GM19238 (cell line): ENCODE measurements around the gene SPATA12.
"Not testable (repeated sequence)": the region's sequence is repeated elsewhere in the genome, so short reads cannot be mapped to it uniquely, and the experiment has no call there.

Source experiments
- DNase-seq: peaks from one replicate; pipeline ENCODE4 v3.0.0; 2011; ENCODE audit warnings: low spot score; ENCODE audit not compliant: insufficient read length

Gene SPATA12

DNA sequence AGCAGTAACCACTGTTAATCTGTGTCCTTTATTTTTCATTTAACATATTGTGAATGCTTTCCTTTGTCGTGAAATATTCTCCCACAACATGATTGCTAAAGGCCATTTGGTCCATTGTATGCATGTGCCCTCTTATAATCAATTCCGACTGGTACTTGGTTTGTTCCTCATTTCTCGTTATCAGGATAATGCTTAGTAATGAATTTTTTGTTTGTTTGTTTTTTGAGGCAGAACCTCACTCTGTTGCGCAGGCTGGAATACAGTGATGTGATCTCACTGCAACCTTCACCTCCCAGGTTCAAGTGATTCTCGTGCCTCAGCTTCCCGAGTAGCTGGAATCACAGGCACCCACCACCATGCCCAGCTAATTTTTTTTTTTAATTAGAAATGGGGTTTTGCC is 22.0 kb downstream of the SPATA12 start:
- DNase-seq: no peak

GRCh38 chr3:57083266-57083995 is 23.0 kb downstream of the SPATA12 start:
- DNase-seq: not testable (repeated sequence)

GRCh38 chr3:57085211-57085610 is 24.7 kb downstream of the SPATA12 start:
- no peak for DNase-seq

- no peak for DNase-seq
Observed at GRCh38 chr3:57086201-57086600, 25.7 kb downstream of the SPATA12 start.

DNA sequence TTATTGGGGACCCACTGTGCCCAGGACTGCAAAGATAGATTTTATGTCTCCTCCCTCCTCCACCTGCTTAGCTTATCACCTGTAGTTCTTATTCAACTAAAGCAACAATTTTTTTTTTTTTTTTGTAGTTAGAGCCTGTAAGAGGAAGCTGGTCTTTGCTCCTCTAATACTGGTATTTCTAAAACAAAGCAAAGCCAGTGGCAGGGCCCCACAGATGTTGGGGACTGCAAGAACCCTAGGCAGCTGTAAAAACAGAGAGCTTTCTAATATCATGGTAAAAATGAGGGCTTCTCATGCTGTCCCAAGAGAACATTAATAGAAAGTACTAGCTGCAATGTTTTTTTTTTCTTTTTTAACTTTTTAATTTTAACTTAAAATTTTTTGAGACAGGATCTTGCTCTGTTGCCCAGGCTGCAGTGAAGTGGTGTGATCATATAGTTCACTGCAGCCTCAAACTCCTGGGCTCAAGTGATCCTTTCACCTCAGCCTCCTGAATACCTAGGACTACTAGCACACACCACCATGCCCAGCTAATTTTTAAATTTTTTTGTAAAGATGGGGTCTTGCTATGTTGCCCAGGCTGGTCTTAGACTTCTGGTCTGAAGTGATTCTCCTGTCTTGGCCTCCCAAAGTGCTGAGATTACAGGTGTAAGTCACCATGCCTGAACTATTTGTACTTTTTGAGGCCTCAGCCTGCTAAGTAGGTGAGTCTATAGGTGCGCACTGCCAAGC is 27.1 kb downstream of the SPATA12 start:
- DNase-seq: no peak

DNA sequence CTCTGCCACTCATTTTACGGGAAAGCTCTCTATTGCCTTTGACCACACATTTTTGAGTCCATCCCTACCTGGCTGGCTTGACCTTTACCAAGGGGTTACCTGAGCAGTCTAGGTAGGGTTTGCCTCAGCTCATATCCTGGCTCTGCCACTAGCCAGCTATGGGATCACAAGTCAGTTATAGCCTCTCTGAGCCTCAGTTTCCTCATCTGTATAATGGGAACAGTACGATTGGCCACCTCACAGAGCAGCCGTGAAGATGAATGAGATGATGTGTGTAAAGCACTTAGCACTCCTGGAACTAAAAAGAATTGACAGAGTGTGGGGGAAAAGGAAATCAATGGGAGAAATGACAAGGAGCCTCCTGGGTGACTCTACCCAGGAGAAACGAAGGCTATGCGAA is 28.0 kb downstream of the SPATA12 start:
- DNase-seq: no peak

GRCh38 chr3:57089043-57089442 is 28.6 kb downstream of the SPATA12 start:
- no peak for DNase-seq

- DNase-seq: no peak
Observed at GRCh38 chr3:57091521-57092273, 31.2 kb downstream of the SPATA12 start.

GRCh38 chr3:57093489-57093888 is 33.0 kb downstream of the SPATA12 start:
- DNase-seq: no peak

- DNase-seq: no peak
Observed at GRCh38 chr3:57093971-57094535, 33.6 kb downstream of the SPATA12 start.

GRCh38 chr3:57094575-57094974 is 34.1 kb downstream of the SPATA12 start:
- no peak for DNase-seq

DNA sequence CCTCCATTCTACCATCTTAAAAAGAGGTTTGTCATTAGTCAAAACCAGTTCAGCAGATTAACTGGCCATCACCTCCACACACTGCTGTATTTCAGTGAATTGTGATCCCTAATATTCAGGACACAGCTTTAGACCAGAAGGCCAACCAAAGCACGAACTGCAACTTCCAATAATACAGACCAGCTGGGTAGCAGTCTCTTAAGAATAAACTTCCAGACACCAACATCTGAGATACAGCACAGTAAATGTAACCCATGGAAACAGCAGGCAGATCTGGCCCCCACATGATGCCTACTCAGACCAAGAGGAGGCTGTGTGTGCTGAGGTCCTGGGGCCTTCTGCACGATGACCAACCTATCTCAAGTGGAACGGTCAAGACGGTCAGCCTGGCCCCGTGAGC is 34.9 kb downstream of the SPATA12 start:
- DNase-seq: no peak

GRCh38 chr3:57097536-57097935 is 37.1 kb downstream of the SPATA12 start:
- no peak for DNase-seq

DNA sequence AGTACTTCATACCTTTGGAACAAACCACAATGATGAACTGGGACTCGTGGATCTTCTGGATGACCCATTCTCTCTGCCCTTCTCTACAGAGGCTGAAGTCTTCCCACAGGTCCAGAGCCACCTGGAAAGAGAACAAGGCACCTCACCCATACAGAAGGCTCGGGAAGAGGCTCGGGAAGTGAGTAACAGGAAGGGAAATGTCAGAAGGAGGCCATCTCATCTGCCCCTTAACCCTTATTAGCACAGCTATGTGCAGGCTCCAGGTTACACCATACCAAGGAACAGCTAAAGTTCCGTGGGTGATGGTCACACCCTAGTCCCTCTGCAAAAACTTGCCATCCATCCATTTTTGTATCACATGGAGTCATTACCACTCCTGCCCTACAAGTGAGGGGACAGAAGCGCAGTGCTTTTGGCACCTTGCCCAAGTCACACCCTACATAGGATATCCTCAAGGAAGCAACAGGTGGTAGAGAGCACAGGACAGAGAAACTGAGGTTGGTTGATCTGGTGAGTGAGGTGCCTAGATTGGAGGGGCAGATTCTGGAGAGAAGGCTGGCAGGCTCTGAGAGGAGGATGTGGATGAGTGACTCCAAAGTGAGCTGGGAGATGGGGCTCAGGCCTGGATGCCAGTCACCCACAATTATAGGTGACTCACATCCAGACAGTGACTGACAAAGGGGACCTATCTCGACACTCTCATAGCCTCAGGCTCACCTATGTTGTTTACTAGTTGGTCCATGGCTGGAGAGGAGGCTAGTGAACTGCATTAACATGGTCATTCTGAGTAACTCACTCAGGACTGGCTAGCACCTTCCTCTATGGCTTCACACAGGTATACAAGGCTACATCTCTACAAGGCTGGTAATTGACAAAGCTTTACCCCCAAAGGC is 38.2 kb downstream of the SPATA12 start:
- DNase-seq: no peak

DNA sequence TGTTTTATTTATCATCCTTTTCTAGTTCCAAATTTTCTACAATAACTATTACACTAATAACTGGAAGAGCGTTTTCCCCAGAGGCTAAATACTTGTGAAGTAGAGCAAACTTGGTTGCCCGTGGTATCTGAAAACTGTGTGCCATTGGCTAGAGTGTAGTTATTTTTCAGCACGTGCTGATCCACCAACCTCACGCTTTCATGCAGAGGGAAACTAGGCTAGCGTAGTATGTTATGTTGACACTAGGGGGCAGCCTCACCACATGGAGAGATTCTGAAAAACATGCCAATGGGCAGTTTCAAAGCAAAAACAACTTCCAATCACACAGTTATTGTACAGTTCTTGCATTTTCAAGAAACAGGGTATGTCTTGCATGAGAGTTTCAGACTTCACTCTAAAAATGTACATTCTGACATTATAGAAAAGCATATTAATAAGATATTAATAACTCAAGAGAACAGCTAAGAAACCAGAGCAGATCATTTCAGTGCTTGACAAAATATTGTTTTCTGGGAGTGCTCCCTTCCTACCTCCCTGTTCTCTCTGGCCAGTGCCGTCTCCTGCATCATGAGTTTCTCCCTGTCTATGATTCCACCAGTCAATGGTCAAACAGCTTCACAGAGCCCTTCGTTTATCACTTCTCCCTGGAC is 39.7 kb downstream of the SPATA12 start:
- DNase-seq: peak; percentile 48

GRCh38 chr3:57105585-57105984 is 45.1 kb downstream of the SPATA12 start:
- no peak for DNase-seq

GRCh38 chr3:57108684-57109083 is 48.2 kb downstream of the SPATA12 start:
- no peak for DNase-seq

- DNase-seq: no peak
Observed at GRCh38 chr3:57109437-57110199, 49.2 kb downstream of the SPATA12 start.

DNA sequence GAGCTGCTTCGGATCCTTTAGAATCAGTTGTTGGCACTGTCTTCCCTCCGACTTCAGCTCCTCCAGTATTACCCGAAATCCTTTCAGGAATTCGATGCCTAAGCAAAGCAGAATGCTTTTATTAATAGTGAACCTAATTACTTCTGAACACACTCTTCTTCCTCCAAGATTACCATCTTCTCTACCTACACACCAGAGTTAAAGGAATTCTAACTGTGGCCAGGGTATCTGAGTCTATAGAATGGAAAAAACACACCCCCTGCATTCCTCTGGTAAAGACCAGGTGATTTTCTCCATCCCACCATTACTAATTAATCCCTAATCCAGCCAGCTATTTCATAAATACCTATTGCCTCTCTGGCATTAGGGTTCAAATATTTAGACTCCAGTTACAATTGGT is 49.8 kb downstream of the SPATA12 start:
- DNase-seq: no peak

DNA sequence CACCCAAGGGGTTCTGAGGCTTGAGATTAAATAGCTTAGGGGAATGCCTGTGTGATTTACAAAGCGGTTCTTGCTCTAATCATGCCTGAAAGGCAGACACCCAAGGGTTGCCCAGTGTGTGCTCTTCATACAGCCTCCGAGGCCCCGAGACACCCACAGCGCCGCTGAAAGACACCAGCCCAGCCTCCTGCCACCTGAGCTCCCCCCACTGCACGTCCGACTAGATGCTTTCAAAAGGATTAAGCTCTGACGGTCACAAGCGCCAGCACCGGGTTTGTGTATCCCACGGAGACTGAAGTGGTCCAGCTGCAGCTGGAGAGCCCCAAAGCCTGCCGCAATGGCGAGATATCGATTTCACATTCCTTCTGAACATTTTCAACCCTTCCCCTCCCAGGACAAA is 50.3 kb downstream of the SPATA12 start:
- no peak for DNase-seq
